Measurements from ENCODE around the gene PRMT7. TPM values are rescaled to one million over a fixed set of nuclear protein-coding genes. Genes with fewer than 3 reads are reported as not detected.

PRMT7 gene
- total RNA-seq, 4 donors from 2014 or later, result 11.5 to 34.9 (median 27.4) TPM

DNA sequence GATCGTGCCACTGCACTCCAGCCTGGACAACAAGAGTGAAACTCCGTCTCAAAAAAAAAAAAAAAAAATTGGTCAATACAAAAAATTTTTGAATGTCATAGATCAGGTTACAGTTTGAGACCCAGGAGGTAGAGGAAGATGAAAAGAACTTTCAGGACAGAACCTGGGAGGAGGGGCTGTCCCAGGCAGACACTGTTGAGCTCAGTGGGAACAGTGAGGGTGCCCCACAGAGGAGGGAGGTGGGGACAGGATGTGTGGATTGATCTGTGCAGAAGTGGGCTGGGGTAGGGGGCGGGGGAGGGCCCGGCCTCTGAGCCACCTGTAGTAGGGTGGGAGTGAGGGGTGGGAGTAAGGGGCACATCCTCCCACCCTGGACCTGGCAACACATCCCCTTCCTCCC, 58.3 kb downstream of the PRMT7 start:
- H3K4me3 ChIP-seq, result no peak overlapping the region
- no peak for ATAC-seq
- H3K9me3 ChIP-seq, result no peaks in the 10 kb centered on the region
- no peaks in the 10 kb centered on the region for H3K36me3 ChIP-seq
- TF ChIP-seq POLR2AphosphoS5 (IDR thresholded peaks at IDR 0.05) (no peak), POLR2A (IDR thresholded peaks at IDR 0.05) (no peak), EP300 (IDR thresholded peaks at IDR 0.05) (no peak)
- TF ChIP-seq, protein P1, sequence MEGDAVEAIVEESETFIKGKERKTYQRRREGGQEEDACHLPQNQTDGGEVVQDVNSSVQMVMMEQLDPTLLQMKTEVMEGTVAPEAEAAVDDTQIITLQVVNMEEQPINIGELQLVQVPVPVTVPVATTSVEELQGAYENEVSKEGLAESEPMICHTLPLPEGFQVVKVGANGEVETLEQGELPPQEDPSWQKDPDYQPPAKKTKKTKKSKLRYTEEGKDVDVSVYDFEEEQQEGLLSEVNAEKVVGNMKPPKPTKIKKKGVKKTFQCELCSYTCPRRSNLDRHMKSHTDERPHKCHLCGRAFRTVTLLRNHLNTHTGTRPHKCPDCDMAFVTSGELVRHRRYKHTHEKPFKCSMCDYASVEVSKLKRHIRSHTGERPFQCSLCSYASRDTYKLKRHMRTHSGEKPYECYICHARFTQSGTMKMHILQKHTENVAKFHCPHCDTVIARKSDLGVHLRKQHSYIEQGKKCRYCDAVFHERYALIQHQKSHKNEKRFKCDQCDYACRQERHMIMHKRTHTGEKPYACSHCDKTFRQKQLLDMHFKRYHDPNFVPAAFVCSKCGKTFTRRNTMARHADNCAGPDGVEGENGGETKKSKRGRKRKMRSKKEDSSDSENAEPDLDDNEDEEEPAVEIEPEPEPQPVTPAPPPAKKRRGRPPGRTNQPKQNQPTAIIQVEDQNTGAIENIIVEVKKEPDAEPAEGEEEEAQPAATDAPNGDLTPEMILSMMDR (IDR thresholded peaks at IDR 0.05), result no peak
- 40 to 80% methylated on average over 1 of the region's 4 CpGs for WGBS, 2 donors (ENCODE audit: low coverage in 1 of 2)
- peaks cover 46% of the 10 kb centered on the region for H3K27me3 ChIP-seq
- H3K27ac ChIP-seq, result no peak overlapping the region
- no peaks in the 10 kb centered on the region for H3K4me1 ChIP-seq

DNA sequence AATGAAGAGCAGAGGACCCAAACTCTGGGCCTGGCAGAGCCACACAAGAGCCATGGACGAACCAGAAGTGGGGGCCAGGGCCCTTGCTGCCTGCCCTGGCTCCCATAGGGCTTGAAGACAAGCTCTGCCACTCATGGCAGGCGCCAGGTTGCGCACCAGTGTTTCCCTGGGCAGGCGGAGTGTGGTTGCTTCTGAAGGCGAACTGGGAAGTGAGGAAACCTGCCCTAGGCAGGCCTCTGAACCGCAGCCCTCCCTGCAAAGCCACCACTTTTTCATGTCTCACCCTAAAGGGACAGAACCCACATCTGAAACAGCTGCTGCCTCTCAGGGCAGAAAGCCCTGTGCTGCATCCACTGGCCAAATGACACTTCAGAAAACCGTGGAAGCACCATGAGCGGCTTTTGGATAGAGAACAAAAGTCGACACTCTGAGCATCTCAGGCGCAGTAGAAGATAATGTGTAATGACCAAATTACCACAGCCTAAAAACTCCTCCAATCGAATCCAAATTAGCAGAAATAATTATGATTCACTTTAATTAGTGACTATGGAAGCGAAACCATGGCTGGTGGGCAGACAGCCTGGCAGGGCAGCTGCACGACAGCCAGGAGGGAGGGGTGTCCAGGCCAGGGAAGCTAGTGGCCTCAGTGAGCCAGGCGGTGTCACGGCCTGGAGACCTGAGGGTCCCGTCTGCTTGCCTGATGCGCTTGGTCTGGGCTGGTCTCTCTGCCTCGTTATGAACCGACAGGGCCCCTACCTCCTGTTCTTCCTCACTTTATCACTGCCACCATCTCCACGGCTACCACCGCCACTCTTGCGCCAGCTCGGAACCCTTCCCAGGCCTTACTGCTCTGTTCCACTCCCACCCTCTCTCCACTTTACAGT, 59.1 kb downstream of the PRMT7 start:
- 57 to 64% methylated on average over 3 to 6 of the region's 23 CpGs for WGBS, 2 donors (ENCODE audit: low coverage in 1 of 2)
- Histone ChIP-seq H3K4me1 (no peaks in the 10 kb centered on the region), H3K27ac (no peak overlapping the region), H3K9me3 (no peaks in the 10 kb centered on the region), H3K36me3 (no peaks in the 10 kb centered on the region), H3K27me3 (peaks cover 38% of the 10 kb centered on the region), H3K4me3 (no peak overlapping the region)
- no peak for TF ChIP-seq POLR2A (IDR thresholded peaks at IDR 0.05)
- TF ChIP-seq, protein P1 (IDR thresholded peaks at IDR 0.05), result no peak
- TF ChIP-seq POLR2AphosphoS5 (IDR thresholded peaks at IDR 0.05), result no peak
- TF ChIP-seq EP300 (IDR thresholded peaks at IDR 0.05), result no peak
- no peak for ATAC-seq

DNA sequence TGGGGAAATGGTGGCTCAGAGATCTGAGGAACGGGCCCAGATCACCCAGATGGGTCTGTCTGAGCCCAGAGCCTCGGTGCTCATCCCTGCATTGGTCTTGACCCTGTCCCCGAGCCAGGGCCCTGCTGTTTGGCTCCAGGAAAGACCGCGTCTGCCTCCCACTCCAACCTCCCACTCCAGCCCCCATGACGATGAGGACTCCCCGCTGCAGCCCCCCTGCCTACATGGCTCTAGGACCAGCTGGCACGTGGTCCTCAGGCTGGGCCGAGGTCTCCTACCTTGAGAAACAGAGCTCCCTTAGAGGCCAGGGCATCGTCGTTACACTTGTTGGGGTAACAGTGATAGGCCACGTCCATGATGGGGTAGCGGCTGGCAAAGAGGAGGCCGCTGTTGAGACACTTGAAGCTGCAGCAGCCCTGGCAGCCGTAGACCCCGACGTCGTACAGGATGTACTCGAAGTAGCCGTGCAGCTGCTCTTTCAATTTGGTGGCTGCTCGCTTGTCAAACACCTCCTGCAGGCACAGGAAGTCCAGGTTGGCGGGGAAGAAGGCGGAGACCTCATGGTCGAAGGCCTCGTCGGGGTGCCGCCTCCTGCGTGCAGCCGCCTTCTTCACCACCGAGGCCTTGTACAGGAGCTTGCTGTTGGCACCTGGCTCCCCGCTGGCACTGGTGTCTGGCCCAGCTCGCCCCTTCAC, 59.9 kb downstream of the PRMT7 start:
- peaks cover 30% of the 10 kb centered on the region for H3K27me3 ChIP-seq
- WGBS, 2 donors (ENCODE audit: low coverage in 1 of 2), result 80 to 85% methylated on average over 1 to 7 of the region's 32 CpGs
- H3K4me3 ChIP-seq, result no peak overlapping the region
- no peak for ATAC-seq
- TF ChIP-seq POLR2A (IDR thresholded peaks at IDR 0.05) (no peak), EP300 (IDR thresholded peaks at IDR 0.05) (no peak), POLR2AphosphoS5 (IDR thresholded peaks at IDR 0.05) (no peak)
- TF ChIP-seq, protein P1 (IDR thresholded peaks at IDR 0.05), result no peak
- no peak overlapping the region for H3K27ac ChIP-seq
- H3K4me1 ChIP-seq, result no peaks in the 10 kb centered on the region
- no peaks in the 10 kb centered on the region for H3K36me3 ChIP-seq
- no peaks in the 10 kb centered on the region for H3K9me3 ChIP-seq

DNA sequence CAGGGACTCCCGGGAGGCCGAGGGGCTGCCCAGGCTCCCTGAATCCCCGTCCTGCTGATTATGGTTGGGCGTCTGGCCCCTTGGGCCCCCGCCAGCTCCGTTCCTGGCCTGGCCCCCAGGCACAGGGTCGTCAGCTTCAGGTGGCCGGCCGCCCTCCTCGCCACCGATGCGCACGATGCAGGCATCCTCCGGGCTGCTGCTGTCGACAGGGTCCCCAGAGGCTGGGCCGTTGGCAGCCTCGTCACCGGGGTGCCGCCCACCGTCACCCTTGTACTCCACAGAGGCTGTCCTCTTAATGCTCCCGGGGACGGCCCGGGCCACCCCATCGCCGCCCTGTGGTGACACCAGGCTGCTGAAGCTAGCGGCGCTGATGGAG, 60.4 kb downstream of the PRMT7 start:
- Histone ChIP-seq H3K4me1 (no peaks in the 10 kb centered on the region), H3K36me3 (no peaks in the 10 kb centered on the region), H3K9me3 (no peaks in the 10 kb centered on the region), H3K27me3 (peaks cover 25% of the 10 kb centered on the region), H3K4me3 (no peak overlapping the region), H3K27ac (no peak overlapping the region)
- WGBS, 2 donors (ENCODE audit: low coverage in 1 of 2), result 100% methylated on average over 1 of the region's 27 CpGs; no CpG with 5 or more reads in 1 of the 2 donors
- no peak for ATAC-seq
- TF ChIP-seq POLR2A (IDR thresholded peaks at IDR 0.05) (peak in 1 of 2 donors; percentile 12), EP300 (IDR thresholded peaks at IDR 0.05) (no peak)

DNA sequence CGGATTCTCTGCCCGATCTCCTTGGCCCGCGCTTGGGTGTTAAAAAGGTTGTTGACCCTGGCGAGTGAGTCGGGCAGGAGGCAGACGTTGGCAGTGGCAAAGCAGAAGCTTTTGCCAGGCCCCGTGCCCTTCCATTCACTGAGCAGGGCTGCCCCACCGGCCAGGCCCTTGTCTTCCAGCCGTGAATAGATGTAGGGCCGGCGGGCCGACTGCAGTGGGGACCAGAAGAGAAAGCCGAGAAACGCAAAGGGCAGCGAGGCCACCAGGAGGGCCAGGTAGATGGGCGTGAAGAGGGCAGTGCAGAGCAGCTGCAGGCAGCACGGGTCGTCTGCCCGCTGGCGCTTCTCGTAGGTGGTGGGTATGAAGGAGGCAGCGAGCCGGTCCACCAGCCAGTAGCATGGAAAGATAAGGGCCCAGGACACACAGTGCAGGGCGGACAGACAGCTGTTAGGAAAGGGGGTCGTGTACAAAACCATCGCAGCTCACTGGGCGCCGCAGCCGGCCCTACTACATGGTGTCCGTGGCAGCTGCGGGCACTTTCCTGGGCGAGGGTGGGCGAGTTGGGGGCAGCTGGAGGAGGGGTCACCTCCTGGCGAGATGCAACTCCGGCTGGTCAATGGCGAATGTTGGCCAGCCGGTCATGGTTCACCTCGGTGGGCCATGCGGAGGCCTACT, 61.0 kb downstream of the PRMT7 start:
- Histone ChIP-seq H3K27ac (no peak overlapping the region), H3K27me3 (peaks cover 19% of the 10 kb centered on the region), H3K4me1 (no peaks in the 10 kb centered on the region), H3K9me3 (no peaks in the 10 kb centered on the region), H3K36me3 (no peaks in the 10 kb centered on the region), H3K4me3 (no peak overlapping the region)
- TF ChIP-seq POLR2A (IDR thresholded peaks at IDR 0.05), result no peak
- TF ChIP-seq, protein P1 (IDR thresholded peaks at IDR 0.05), result no peak
- ATAC-seq, result no peak
- no CpG with 5 or more reads among the region's 40 CpGs for WGBS, 2 donors (ENCODE audit: low coverage in 1 of 2)

All from gastroesophageal sphincter (tissue), 4 donors.